A204.1 (cell line): ENCODE measurements around the gene RNF187.

ENCODE experiments used
- FAIRE-seq: peaks from 2 replicates; lab custom pipeline; 2012; peaks lifted over from hg19 to GRCh38; lab: Jason Lieb, UNC

Gene RNF187

GRCh38 chr1:228511546-228512445 is 24.6 kb downstream of the RNF187 start:
- FAIRE-seq = no peak

GRCh38 chr1:228512781-228513198 is 25.6 kb downstream of the RNF187 start:
- no peak for FAIRE-seq

GRCh38 chr1:228513236-228513900 is 26.2 kb downstream of the RNF187 start:
- no peak for FAIRE-seq

GRCh38 chr1:228514421-228514820 is 27.2 kb downstream of the RNF187 start:
- FAIRE-seq = no peak

GRCh38 chr1:228515200-228515834 is 28.1 kb downstream of the RNF187 start:
- FAIRE-seq = peak; percentile 96

- no peak for FAIRE-seq
Observed at GRCh38 chr1:228517655-228518054, 30.5 kb downstream of the RNF187 start.

- FAIRE-seq = no peak
Observed at GRCh38 chr1:228527596-228527995, 40.4 kb downstream of the RNF187 start.

GRCh38 chr1:228528612-228529011 is 41.4 kb downstream of the RNF187 start:
- no peak for FAIRE-seq

GRCh38 chr1:228530086-228530758 is 43.0 kb downstream of the RNF187 start:
- no peak for FAIRE-seq

GRCh38 chr1:228530951-228531731 is 44.0 kb downstream of the RNF187 start:
- FAIRE-seq = no peak

GRCh38 chr1:228538831-228539230 is 51.6 kb downstream of the RNF187 start:
- FAIRE-seq = no peak

- no peak for FAIRE-seq
Observed at GRCh38 chr1:228540161-228540917, 53.2 kb downstream of the RNF187 start.

- FAIRE-seq = no peak
Observed at GRCh38 chr1:228541725-228542124, 54.5 kb downstream of the RNF187 start.

GRCh38 chr1:228542376-228542775 is 55.2 kb downstream of the RNF187 start:
- FAIRE-seq = no peak

GRCh38 chr1:228542981-228543380 is 55.8 kb downstream of the RNF187 start:
- FAIRE-seq = no peak

GRCh38 chr1:228543396-228543795 is 56.2 kb downstream of the RNF187 start:
- no peak for FAIRE-seq

- no peak for FAIRE-seq
Observed at GRCh38 chr1:228544021-228544850, 57.1 kb downstream of the RNF187 start.

GRCh38 chr1:228544921-228545591 is 57.9 kb downstream of the RNF187 start:
- no peak for FAIRE-seq
